GM18519 (cell line): Measurements from ENCODE around the gene NINJ1.

Source experiments
- ATAC-seq: cut with Tn5 transposase; IDR thresholded peaks from one replicate; pipeline ENCODE4 v1.9.1; 2021; ENCODE audit warnings: mild to moderate bottlenecking, moderate library complexity; ENCODE audit not compliant: unreplicated experiment, low FRiP score

The NINJ1 gene

GRCh38 chr9:93133681-93134014 lies 403 bp downstream of the NINJ1 start:
- no peak for ATAC-seq

GRCh38 chr9:93132946-93133680 lies 938 bp downstream of the NINJ1 start:
- no peak for ATAC-seq

- no peak for ATAC-seq
Observed at GRCh38 chr9:93132287-93132927, 1.6 kb downstream of the NINJ1 start.

- ATAC-seq = no peak
Observed at GRCh38 chr9:93131599-93132286, 2.3 kb downstream of the NINJ1 start.

GRCh38 chr9:93130861-93131481 lies 3.1 kb downstream of the NINJ1 start:
- ATAC-seq = no peak

- no peak for ATAC-seq
Observed at GRCh38 chr9:93129691-93130500, 4.2 kb downstream of the NINJ1 start.

- ATAC-seq = no peak
Observed at GRCh38 chr9:93129286-93129685, 4.8 kb downstream of the NINJ1 start.

- ATAC-seq = no peak
Observed at GRCh38 chr9:93128715-93129224, 5.3 kb downstream of the NINJ1 start.

GRCh38 chr9:93128011-93128714 lies 5.9 kb downstream of the NINJ1 start:
- no peak for ATAC-seq

GRCh38 chr9:93127395-93127911 lies 6.6 kb downstream of the NINJ1 start:
- no peak for ATAC-seq

GRCh38 chr9:93126825-93127368 lies 7.2 kb downstream of the NINJ1 start:
- no peak for ATAC-seq

GRCh38 chr9:93126151-93126781 lies 7.8 kb downstream of the NINJ1 start:
- ATAC-seq = no peak

GRCh38 chr9:93125331-93125894 lies 8.6 kb downstream of the NINJ1 start:
- ATAC-seq = no peak

- no peak for ATAC-seq
Observed at GRCh38 chr9:93124793-93125192, 9.3 kb downstream of the NINJ1 start.

- no peak for ATAC-seq
Observed at GRCh38 chr9:93123561-93124283, 10.3 kb downstream of the NINJ1 start.

- no peak for ATAC-seq
Observed at GRCh38 chr9:93122721-93123221, 11.3 kb downstream of the NINJ1 start.
